NOMO-1 (cell line): ENCODE data around the gene GGA1.
"Not testable (repeated sequence)": the region's sequence is repeated elsewhere in the genome, so short reads cannot be mapped to it uniquely, and the experiment has no call there.

ENCODE experiments used
- DNase-seq, 2 experiments: peaks; one replicate each; lab custom pipeline; 2025; ENCODE audit not compliant: unreplicated experiment in 2 of 2; lab: John Stamatoyannopoulos, UW

The GGA1 gene

DNA sequence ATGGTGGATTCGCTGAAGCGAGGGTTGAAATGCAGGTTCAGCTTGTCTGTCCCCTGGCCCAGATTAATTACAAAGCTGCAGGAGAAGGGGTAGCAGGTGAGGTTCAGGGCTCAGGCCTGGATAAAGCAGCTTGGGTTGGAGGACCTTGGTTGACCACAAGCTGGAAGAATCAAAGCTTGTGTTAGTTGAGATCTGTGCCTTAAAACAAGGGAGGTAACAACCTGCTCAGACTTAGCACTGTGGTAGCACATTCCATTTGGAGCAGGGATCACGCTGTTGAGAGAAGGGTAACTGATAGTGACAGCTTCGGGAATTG is 38.0 kb upstream of the GGA1 start:
- DNase-seq: no peak

DNA sequence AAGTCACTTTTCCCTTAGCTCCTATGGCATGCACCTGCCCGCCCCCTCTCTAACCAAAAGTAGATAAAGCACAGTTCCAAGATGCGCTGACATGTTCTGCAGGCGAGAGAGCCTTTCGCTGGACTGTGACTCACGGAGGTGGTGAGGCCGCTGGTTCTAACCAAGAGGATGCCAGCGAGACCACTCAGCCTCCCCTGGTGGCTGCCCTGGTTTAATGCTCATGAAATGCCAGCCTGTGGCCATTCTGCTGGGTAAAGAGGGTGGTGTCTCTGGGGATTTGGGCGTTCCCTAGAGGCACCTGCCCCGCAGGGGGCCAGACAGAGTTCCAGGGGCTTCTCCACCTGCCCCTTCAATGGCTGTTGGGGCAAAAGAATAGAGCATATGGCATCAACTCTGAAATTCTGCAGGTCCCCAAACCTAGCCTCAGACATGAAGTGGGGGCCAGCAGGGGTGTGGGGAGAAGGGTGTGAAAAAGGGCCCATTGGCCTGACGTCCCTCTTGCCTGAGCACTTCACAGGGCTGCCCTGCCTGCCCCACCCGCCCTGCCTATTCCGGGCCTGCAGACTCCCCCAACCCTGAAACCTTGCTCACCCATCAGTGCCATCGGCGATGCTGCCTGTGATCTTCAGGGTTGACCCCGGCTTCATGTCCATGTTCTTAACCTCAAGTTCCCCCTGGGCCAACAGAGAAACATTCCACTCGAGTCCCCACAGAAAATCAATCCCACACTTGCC is 37.2 kb upstream of the GGA1 start:
- DNase-seq: no peak

- no peak for DNase-seq
These were observed 36.7 kb upstream of the GGA1 start for GRCh38 chr22:37571992-37572373.

DNA sequence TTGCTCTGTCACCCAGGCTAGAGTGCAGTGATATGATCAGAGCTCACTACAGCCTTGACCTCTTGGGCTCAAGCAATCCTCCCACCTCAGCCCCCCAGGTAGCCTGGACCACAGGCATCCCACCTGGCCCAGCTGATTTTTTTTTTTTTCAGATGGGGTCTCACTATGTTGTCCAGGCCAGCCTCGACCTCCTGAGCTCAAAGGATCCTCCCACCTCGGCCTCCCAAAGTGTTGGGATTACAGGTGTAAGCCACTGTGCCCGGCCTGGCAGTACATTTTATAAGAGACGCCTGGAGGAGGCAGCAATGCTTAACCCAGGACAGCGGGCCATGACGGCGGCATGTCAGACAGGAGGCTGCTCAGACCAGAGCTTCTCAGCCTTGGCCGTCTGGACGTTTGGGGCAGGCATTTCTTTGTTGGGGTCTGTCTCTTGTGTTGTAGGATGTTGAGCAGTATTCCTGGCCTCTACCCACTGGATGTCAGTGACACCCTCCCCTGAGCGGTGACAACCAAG is 33.1 kb upstream of the GGA1 start:
- DNase-seq: no peak

DNA sequence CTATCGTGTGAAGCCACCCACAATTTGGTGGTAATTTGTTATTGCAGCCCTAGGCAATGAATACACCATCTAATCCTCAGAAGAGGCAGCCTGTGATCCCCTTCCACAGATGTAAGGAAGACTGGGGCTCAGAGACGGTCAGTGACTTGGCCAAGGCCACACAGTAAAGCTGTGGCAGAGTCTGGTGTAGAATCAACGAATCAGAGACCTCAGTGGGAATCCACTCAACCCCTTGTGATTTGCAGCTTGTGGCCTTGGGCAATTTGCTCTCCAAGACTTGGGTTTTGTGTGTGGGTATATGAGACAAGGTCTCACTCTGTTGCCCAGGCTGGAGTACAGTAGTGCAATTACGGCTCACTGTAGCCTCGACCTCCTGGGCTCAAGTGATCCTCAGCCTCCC is 30.6 kb upstream of the GGA1 start:
- DNase-seq: no peak

GRCh38 chr22:37581504-37581903 is 27.1 kb upstream of the GGA1 start:
- DNase-seq: no peak

DNA sequence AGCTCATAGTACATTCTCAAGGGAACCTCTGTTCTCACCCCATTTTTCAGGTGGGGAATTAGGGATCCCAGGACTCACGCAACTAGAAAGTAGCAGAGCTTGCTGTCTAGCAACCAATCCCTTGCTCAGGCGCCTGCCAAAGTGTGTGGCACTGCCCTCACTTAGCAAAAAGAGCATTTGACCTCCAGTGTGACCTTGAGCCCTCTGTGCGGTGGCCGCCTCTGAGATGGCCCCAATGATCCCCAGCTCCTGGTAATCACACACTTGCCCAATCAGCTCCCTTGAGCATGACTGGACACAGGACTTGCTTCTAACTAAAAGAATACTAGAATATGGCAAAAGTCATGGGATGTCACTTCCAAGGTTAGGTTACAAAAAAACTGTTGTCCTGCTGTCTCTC is 26.1 kb upstream of the GGA1 start:
- no peak for DNase-seq

DNA sequence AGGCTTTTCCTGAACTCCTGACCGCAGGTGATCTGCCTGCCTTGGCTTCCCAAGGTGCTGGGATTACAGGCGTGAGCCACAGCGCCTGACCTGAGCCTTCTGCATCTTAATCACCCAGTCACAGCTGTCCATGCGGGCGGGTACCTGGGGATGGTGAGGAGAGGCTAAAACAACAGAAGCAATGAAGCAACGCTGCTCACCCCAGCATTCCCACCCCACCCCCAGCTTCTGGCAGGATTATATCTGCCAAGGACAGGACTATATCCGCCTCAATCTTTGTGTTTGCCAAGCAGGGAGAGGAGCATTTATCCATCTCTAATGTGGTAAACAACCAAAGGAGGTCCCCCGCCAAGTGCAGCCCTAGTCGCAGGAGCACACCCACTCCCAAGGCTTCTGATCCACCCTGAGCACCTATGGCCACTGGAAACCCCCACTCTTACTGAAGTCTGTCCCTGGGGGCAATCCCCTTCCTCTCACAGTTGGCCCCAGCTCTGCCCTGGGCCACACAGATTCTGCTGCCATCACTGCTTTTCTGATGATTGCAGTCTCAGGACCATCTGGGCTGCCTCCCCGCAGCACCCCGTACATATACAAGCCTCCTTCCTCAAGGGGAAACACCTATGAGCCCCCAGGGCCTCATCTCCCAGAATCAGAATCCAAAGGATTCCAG is 20.0 kb upstream of the GGA1 start:
- no peak for DNase-seq

GRCh38 chr22:37589636-37590035 is 19.0 kb upstream of the GGA1 start:
- no peak for DNase-seq

GRCh38 chr22:37591081-37591480 is 17.6 kb upstream of the GGA1 start:
- not testable (repeated sequence) for DNase-seq

GRCh38 chr22:37591823-37592404 is 16.7 kb upstream of the GGA1 start:
- no peak for DNase-seq

- DNase-seq: no peak
These were observed 14.4 kb upstream of the GGA1 start for GRCh38 chr22:37594237-37594636.

DNA sequence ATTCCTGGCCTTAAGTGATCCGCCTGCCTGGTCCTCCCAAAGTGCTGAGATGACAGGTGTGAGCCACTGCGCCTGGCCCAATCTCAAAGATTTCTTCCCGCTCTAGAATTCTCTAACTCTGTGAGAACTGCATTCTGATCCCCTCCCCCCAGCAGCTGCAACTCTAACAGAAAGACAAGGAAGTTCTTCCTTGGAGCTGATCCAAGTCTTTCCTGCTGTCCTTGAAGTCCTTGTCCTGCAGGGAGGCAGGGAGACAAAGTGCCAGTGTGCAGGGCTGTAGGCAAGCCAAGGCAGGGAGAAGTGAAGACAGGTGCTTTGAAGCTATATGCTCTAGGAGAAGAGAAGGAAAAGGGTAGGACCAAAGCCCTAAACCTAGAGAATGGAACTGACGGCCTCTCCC is 9.5 kb upstream of the GGA1 start:
- no peak for DNase-seq

DNA sequence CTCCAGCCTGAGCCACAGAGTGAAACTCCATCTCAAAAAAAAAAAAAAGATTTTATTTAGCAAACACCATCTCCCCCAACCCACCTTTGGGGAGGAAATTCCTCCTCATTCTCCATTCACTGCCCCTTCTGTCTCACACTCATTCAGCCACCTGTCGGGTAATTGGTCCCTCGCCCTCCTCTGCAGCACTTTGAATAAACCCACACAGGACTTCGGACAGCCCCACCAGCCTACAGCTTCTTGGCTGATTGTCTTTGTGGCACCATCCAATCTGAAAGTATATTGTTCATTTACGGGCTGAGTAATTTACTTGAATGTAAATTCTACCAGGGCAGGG is 7.5 kb upstream of the GGA1 start:
- no peak for DNase-seq

DNA sequence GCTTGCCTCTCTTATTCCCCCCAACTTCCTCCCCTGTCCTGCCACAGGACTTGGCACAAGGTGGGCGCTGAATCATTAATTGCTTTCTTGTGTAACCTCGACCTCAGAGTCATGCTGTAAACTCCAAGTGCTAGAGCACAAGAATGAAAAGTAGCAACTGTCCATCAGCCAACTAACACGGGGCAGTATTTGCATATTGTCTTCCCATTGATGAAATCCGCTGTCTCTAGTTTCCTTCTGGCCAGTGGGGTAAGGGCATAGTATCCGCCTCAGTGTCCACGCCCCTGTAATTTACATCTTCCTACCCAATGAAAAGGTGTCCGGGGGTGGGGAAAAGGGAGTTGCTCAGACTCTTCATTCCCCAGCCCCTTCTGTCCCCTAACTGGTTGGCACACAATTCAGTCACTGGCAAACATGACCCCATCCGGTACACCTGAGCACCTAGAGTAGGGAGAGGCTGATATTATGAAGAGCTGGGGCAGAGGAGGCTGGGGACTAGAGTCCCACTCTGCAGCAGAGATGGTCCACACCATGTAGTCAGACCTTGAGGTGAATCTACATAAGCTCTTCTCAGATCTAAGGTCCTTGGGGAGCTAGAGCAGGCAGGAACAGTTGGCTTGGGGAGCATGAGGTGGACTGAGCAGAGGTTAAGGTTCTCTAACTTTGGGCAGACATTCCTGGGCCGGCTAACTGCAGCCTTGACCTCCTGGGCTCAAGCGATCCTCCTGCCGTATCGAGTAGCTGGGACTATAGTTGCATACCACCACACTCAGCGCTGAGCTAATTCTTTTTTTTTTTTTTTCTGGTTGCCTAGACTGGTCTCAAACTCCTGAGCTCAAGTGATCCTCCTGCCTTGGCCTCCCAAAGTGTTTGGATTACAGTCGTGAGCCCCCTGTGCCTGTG is 6.8 kb upstream of the GGA1 start:
- peak; percentile 85 to 99 for DNase-seq

DNA sequence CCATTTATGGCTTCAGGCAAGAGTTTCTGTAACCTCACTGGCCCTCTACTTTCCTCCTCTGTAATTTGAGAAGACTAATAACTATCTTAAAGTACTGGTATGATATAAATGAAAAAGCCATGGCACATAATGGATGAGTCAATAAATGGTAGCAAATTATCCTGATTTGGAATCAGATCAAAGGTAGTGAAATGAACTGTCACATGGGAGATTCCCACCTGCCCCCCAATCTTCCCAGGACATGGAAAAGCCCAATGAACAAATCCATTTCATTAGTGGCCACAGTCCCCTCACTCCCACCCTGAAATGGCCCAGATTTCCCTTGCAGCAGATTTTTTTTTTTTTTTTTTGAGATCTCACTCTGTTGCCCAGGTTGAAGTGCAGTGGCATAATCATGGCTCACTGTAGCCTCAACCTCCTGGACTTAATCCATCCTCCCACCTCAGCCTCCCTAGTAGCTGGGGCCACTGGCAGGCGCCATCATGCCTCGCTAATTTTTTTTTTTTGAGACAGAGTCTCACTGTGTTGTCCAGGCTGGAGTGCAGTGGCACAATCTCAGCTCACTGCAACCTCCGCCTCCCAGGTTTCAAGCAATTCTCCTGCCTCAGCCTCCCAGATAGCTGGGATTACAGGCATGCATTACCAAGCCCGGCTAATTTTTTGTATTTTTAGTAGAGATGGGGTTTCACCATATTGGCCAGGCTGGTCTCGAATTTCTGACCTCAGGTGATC is 5.9 kb upstream of the GGA1 start:
- DNase-seq: not testable (repeated sequence)

DNA sequence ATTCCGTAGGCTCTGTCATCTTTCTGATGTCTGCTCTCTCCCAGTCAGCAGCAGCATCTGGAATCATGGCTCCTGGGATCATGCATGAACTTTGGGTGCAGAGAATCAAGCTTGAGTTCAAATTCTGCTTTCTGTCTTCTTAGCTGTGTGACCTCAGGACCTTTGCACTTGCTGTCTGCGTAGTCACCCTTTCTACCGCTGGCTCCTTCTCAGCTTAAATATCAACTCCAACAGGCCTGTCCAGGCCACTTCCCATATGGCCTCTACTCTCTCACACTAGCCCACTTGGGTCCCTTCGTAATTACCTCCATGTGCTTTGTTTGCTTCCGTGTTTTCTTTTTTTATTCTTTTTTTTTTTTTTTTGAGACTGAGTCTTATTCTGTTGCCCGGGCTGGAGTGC is 4.6 kb upstream of the GGA1 start:
- no peak for DNase-seq

DNA sequence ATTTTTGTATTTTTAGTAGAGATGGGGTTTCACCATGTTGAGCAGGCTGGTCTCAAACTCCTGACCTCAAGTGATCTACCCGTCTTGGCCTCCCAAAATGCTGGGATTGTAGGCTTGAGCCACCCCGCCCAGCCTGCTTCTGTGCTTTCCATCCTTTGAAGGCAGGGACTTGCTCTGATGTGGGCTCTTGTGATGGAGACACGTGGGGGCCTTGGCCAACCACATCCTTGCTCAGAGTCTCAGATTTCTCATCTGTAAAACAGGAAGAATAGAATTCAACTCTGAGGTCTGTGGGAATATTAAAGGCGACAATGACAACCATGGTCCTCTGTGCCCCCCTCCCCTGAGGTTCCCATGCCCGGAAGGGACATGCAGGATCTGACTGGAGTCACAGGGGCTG is 3.8 kb upstream of the GGA1 start:
- no peak for DNase-seq

GRCh38 chr22:37607010-37607934 is 1.4 kb upstream of the GGA1 start:
- DNase-seq: peak; percentile 58 to 64
